Calu3 (cell line): ENCODE results near the gene SCO1. TPM values are rescaled to one million over a fixed set of nuclear protein-coding genes. Genes with fewer than 3 reads are reported as not detected.

Source experiments
- BruUV-seq: library from RNA; stranded (reverse); fragments of 400-500 nt; replicated peaks from 2 replicates; lab custom pipeline; 2021; lab: Mats Ljungman, UMichigan
- CTCF ChIA-PET: fragments of 300-600 bp; sonication (Branson Sonifier 250); formaldehyde crosslinking; loops from one replicate; lab custom pipeline; 2022; ENCODE audit warnings: antibody characterized with exemption; lab: Charles Lee
- DNase-seq: peaks from one replicate; pipeline ENCODE4 v3.0.0; 2022
- H3K27ac Mint-ChIP-seq: one replicate; pipeline ENCODE4 v1.8.0; 2022; ENCODE audit warnings: mixed read lengths; ENCODE audit not compliant: unreplicated experiment
- H3K27me3 Mint-ChIP-seq: one replicate; pipeline ENCODE4 v1.8.0; 2022; ENCODE audit warnings: mixed read lengths; ENCODE audit not compliant: unreplicated experiment
- H3K36me3 Mint-ChIP-seq: one replicate; pipeline ENCODE4 v1.8.0; 2022; ENCODE audit warnings: mild to moderate bottlenecking, moderate library complexity, mixed read lengths; ENCODE audit not compliant: insufficient read depth, unreplicated experiment
- H3K4me1 Mint-ChIP-seq: one replicate; pipeline ENCODE4 v1.8.0; 2022; ENCODE audit warnings: mild to moderate bottlenecking, low read depth, mixed read lengths; ENCODE audit not compliant: unreplicated experiment
- H3K4me3 Mint-ChIP-seq: one replicate; pipeline ENCODE4 v1.8.0; 2022; ENCODE audit warnings: mild to moderate bottlenecking, low read depth, moderate library complexity, mixed read lengths; ENCODE audit not compliant: unreplicated experiment
- H3K9me3 Mint-ChIP-seq: one replicate; pipeline ENCODE4 v1.8.0; 2022; ENCODE audit warnings: low read depth, mixed read lengths; ENCODE audit not compliant: unreplicated experiment
- CTCF ChIP-seq: fragments of 200-600 bp; IDR thresholded peaks from one replicate; pipeline ENCODE4 v1.8.0; 2022; ENCODE audit warnings: antibody characterized with exemption; ENCODE audit not compliant: unreplicated experiment
- intact Hi-C: fragments of 100-400 bp; cut with micrococcal nuclease; formaldehyde crosslinking; loops from one replicate; pipeline ENCODE4 v1.10.0; 2022; ENCODE audit not compliant: unreplicated experiment
- total RNA-seq: library from RNA; stranded (reverse); gene quantifications from 2 replicates; pipeline ENCODE4 v1.2.3, GENCODE V29; 2022

Gene SCO1
- total RNA-seq, 1 experiment from 2014 or later, result 27.4 TPM

DNA sequence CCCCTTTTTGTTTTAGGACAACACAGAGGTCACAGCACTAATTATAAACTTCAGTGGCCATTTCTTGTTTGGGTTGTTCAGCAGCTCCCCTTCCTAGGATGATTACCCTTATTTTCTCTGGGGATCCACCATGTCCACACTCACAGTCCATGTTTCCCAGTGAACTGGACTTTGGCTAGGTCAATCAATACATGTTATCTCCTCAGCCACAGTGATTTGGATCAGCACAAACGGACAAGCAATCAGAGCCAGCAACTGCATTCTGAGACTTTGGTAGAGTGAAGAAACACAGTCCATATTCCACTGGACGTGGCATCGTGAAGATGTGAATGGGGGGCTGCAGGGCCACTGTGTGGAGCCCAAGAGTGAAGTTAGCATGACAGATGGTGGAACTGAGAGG, 27.9 kb upstream of the SCO1 start:
- no peak for DNase-seq
- Mint-ChIP-seq H3K4me3 (no peak overlapping the region), H3K4me1 (peaks cover 4% of the 10 kb centered on the region), H3K27me3 (peaks cover 8% of the 10 kb centered on the region), H3K36me3 (peaks cover 5% of the 10 kb centered on the region), H3K9me3 (no peaks in the 10 kb centered on the region), H3K27ac (no peak overlapping the region)
- TF ChIP-seq CTCF, result no peak
- CTCF ChIA-PET, result interaction anchor here (1.3 kb wide), 1 partner anchor 12 kb away, joined by 4 read pairs; no protein-coding TSS in a partner anchor
- intact Hi-C loops, result no loop called here
- BruUV-seq, result no TSS peak

DNA sequence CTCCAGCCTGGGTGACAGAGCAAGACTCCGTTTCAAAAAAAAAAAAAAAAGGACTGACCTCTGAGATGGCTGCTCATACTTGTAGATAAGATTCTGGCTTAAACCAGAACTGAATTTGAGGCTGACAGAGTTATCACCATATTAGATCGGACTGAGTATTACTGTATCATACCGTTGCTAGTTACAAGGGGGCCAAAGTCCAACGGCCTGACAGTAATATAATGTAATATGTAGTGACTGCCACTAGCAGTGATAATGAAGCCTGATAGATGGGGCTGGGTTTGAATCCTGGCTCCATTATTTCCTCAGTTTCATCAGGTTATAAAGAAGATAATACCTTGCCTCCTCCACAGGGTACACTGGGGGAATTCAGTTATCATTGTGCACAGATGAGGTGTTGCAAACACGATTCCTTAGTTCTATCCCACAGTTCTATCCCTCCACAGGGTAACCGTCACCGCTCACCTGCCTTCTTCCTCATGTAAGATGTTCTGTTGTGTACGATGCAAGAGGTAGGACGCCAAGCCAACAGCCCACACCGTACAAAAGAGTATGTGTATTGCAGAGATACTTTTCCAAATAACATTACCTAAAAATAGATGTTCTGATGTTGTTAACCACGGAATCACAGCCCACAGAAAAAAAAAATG, 27.3 kb upstream of the SCO1 start:
- TF ChIP-seq CTCF, result no peak
- DNase-seq, result no peak
- Mint-ChIP-seq H3K4me3 (no peak overlapping the region), H3K27me3 (peaks cover 2% of the 10 kb centered on the region), H3K27ac (no peak overlapping the region), H3K9me3 (no peaks in the 10 kb centered on the region), H3K4me1 (no peaks in the 10 kb centered on the region), H3K36me3 (no peaks in the 10 kb centered on the region)
- CTCF ChIA-PET, result interaction anchor here (1.3 kb wide), 1 partner anchor 12 kb away, joined by 4 read pairs; no protein-coding TSS in a partner anchor
- intact Hi-C loops, result no loop called here
- BruUV-seq, result no TSS peak

DNA sequence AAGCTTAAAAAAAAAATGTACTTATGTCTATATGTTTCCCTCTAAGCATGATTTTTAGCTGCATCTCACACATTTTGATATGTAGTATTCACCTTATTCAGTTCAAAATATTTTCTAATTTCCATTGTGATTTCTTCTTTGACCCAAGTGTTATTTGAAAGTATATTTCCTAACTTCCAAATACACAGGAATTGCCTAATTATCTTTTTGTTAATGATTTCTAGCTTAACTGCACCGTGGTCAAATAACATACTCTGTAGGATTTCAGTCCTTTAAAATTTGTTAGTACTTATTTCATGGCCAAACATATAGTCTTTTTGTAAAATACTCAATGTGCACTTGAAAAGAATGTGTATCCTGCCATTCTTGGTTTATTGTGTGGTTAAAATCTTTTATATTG, 21.2 kb upstream of the SCO1 start:
- Mint-ChIP-seq H3K4me1 (no peaks in the 10 kb centered on the region), H3K27ac (no peak overlapping the region), H3K36me3 (no peaks in the 10 kb centered on the region), H3K9me3 (no peaks in the 10 kb centered on the region), H3K27me3 (no peaks in the 10 kb centered on the region), H3K4me3 (no peak overlapping the region)
- BruUV-seq, result no TSS peak
- DNase-seq, result no peak
- no peak for TF ChIP-seq CTCF
- intact Hi-C loops, result no loop called here
- CTCF ChIA-PET, result interaction anchor here (0.5 to 1.2 kb wide), 2 partner anchors 12 to 1090 kb away, joined by 3 to 4 read pairs; no protein-coding TSS in a partner anchor

- Mint-ChIP-seq H3K27ac (no peak overlapping the region), H3K4me1 (no peaks in the 10 kb centered on the region), H3K4me3 (no peak overlapping the region), H3K9me3 (no peaks in the 10 kb centered on the region), H3K27me3 (no peaks in the 10 kb centered on the region), H3K36me3 (no peaks in the 10 kb centered on the region)
- CTCF ChIA-PET, result no interaction called here
- no peak for DNase-seq
- TF ChIP-seq CTCF, result no peak
- BruUV-seq, result no TSS peak
- intact Hi-C loops, result no loop called here
Measured at GRCh38 chr17:10716218-10716617, 18.9 kb upstream of the SCO1 start.
